Measurements from ENCODE around the gene LIPC. TPM values are rescaled to one million over a fixed set of nuclear protein-coding genes. Genes with fewer than 3 reads are reported as not detected.

Gene LIPC
- total RNA-seq, 4 donors from 2014 or later, result 0.28 to 0.51 TPM; not detected in 2

DNA sequence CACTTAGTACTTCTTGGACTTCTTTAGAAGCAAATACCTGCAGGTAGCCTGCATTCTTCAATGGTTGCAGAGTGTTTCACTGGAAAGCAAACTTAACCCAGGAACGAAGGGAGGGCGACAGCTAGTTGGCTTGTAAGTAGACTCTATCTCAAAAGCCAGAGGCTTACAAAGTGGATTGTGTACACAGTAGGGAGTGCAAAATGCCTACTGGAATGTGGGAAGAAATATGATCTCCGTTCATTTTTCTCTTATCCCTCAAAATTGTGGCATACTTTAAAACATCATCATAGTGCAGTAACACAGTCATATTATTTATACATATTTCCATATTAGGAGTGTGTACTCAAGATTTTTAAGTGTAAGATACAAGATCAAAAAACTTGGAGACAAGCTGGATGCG is 155.7 kb downstream of the LIPC start:
- TF ChIP-seq, protein P1, sequence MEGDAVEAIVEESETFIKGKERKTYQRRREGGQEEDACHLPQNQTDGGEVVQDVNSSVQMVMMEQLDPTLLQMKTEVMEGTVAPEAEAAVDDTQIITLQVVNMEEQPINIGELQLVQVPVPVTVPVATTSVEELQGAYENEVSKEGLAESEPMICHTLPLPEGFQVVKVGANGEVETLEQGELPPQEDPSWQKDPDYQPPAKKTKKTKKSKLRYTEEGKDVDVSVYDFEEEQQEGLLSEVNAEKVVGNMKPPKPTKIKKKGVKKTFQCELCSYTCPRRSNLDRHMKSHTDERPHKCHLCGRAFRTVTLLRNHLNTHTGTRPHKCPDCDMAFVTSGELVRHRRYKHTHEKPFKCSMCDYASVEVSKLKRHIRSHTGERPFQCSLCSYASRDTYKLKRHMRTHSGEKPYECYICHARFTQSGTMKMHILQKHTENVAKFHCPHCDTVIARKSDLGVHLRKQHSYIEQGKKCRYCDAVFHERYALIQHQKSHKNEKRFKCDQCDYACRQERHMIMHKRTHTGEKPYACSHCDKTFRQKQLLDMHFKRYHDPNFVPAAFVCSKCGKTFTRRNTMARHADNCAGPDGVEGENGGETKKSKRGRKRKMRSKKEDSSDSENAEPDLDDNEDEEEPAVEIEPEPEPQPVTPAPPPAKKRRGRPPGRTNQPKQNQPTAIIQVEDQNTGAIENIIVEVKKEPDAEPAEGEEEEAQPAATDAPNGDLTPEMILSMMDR (IDR thresholded peaks at IDR 0.05), result no peak
- no peak for TF ChIP-seq POLR2A (IDR thresholded peaks at IDR 0.05)
- Histone ChIP-seq H3K36me3 (no peaks in the 10 kb centered on the region), H3K4me1 (no peaks in the 10 kb centered on the region), H3K9me3 (no peaks in the 10 kb centered on the region), H3K27ac (no peak overlapping the region), H3K4me3 (no peak overlapping the region), H3K27me3 (no peaks in the 10 kb centered on the region)
- intact Hi-C loops (cut with DNase I; ENCODE audit: low total_unique reads), result no loop called here
- no peak for DNase-seq

GRCh38 chr15:58588096-58588495 is 156.3 kb downstream of the LIPC start:
- DNase-seq, result no peak
- no peak for TF ChIP-seq POLR2A (IDR thresholded peaks at IDR 0.05)
- TF ChIP-seq, protein P1 (IDR thresholded peaks at IDR 0.05), result no peak
- Histone ChIP-seq H3K27ac (no peak overlapping the region), H3K27me3 (no peaks in the 10 kb centered on the region), H3K36me3 (no peaks in the 10 kb centered on the region), H3K4me1 (no peaks in the 10 kb centered on the region), H3K4me3 (no peak overlapping the region), H3K9me3 (no peaks in the 10 kb centered on the region)
- intact Hi-C loops (cut with DNase I; ENCODE audit: low total_unique reads), result no loop called here

GRCh38 chr15:58589047-58589446 is 157.3 kb downstream of the LIPC start:
- intact Hi-C loops (cut with DNase I; ENCODE audit: low total_unique reads), result no loop called here
- H3K36me3 ChIP-seq, result no peaks in the 10 kb centered on the region
- H3K27me3 ChIP-seq, result no peaks in the 10 kb centered on the region
- TF ChIP-seq POLR2A (IDR thresholded peaks at IDR 0.05), result no peak
- TF ChIP-seq, protein P1 (IDR thresholded peaks at IDR 0.05), result no peak
- no peaks in the 10 kb centered on the region for H3K9me3 ChIP-seq
- H3K4me3 ChIP-seq, result no peak overlapping the region
- no peak overlapping the region for H3K27ac ChIP-seq
- H3K4me1 ChIP-seq, result no peaks in the 10 kb centered on the region
- no peak for DNase-seq

DNA sequence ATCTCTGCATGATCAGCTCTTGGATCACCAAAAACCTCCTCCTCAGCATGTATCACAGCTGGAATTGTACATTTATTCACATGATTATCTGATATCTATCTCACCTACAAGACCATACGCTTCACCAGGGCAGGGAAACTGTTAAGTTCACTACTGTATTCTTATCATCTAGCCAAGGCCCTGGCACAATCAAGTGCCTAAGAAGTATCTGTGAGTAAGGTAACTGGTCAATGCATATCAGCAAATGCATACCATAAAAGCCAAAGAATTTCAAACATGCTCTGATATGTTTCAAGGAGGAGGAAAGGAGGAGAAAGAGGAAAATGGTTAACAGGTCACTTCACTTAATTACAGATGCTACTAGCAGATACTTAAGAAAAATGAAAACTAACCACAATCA is 158.4 kb downstream of the LIPC start:
- TF ChIP-seq POLR2A (IDR thresholded peaks at IDR 0.05), result no peak
- TF ChIP-seq, protein P1 (IDR thresholded peaks at IDR 0.05), result no peak
- Histone ChIP-seq H3K36me3 (no peaks in the 10 kb centered on the region), H3K27ac (no peak overlapping the region), H3K27me3 (no peaks in the 10 kb centered on the region), H3K4me3 (no peak overlapping the region), H3K9me3 (no peaks in the 10 kb centered on the region), H3K4me1 (no peaks in the 10 kb centered on the region)
- no peak for DNase-seq
- intact Hi-C loops (cut with DNase I; ENCODE audit: low total_unique reads), result no loop called here

DNA sequence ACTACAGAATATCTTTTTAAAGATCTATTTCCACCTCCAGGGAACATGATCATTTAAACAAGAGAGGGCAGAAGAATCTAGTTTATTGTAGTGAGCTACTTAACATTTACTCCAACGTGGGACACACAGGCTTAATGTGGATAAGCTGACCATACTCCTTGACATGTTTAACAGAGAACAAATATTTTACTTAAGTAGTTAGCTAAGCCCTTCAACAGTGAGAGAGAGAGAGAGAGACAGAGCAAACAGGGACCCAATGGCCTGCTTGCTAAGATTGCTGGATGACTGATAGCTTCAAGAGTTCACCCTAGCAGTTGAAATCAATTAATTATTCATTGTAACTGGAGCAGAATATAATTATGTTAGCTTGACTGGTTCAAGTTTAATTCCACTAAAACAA is 159.1 kb downstream of the LIPC start:
- TF ChIP-seq, protein P1 (IDR thresholded peaks at IDR 0.05), result no peak
- no peak for TF ChIP-seq POLR2A (IDR thresholded peaks at IDR 0.05)
- intact Hi-C loops (cut with DNase I; ENCODE audit: low total_unique reads), result no loop called here
- H3K27ac ChIP-seq, result no peak overlapping the region

More for the DNA sequence above, 159.1 kb downstream of the LIPC start:
- no peaks in the 10 kb centered on the region for H3K36me3 ChIP-seq
- DNase-seq, result no peak
- no peaks in the 10 kb centered on the region for H3K27me3 ChIP-seq
- no peaks in the 10 kb centered on the region for H3K9me3 ChIP-seq
- no peaks in the 10 kb centered on the region for H3K4me1 ChIP-seq
- no peak overlapping the region for H3K4me3 ChIP-seq
